ENCODE data around the gene ATN1.
A peak's percentile ranks its signal among the peaks of the same experiment; 100 is the strongest.

ATN1 gene

DNA sequence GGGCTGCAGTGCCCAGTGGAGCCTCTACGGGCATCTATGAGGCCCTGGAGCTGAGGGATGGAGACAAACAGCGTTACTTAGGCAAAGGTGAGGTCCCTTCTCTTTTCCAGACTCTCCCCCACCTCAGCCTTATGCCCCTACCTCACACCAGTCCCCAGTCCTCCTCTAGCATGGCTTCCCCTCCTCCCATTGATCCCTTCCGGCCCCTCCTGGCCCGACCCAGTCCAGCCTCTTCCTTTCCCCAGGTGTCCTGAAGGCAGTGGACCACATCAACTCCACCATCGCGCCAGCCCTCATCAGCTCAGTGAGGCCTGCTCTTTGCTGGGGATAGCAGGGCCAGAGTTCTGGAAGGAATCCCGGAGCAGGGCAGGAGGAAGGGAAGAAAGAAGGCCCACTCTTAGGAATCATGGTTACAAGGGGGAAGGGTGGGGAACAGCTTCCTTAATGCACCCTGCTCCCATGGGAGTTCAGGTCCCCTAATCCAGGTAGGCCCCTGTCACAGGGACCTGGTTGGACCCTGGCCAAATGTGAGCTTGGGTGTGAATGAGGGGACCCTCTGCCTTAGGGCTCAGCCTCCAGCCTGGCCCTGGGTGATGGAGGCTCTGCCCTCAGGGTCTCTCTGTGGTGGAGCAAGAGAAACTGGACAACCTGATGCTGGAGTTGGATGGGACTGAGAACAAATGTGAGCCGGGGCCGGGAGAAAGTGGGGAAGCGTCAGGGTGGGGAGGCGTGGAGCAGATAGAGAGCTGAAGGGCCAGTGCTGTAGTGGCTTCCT lies 11.1 kb upstream of the ATN1 start:
- Histone ChIP-seq H3K27ac (ENCODE audit: low read depth, low read length) (no peak overlapping the region), H3K4me1 (ENCODE audit: control insufficient read depth, insufficient read depth, low read length, unreplicated experiment) (peaks cover 10% of the 10 kb centered on the region), H3K36me3 (ENCODE audit: insufficient read depth, low read length) (peaks cover 17% of the 10 kb centered on the region; the same call in 1 of the 2 replicates), H3K79me2 (ENCODE audit: control insufficient read depth, insufficient read depth, low read length, unreplicated experiment) (peaks cover 15% of the 10 kb centered on the region), H2AFZ (ENCODE audit: low read length, unreplicated experiment) (no peak overlapping the region), H3K27me3 (ENCODE audit: insufficient read depth, low read length) (no peaks in the 10 kb centered on the region), H3K4me3 (ENCODE audit: low read depth, low read length) (peak overlapping the region; percentile 90; the same call in 1 of the 2 replicates)

DNA sequence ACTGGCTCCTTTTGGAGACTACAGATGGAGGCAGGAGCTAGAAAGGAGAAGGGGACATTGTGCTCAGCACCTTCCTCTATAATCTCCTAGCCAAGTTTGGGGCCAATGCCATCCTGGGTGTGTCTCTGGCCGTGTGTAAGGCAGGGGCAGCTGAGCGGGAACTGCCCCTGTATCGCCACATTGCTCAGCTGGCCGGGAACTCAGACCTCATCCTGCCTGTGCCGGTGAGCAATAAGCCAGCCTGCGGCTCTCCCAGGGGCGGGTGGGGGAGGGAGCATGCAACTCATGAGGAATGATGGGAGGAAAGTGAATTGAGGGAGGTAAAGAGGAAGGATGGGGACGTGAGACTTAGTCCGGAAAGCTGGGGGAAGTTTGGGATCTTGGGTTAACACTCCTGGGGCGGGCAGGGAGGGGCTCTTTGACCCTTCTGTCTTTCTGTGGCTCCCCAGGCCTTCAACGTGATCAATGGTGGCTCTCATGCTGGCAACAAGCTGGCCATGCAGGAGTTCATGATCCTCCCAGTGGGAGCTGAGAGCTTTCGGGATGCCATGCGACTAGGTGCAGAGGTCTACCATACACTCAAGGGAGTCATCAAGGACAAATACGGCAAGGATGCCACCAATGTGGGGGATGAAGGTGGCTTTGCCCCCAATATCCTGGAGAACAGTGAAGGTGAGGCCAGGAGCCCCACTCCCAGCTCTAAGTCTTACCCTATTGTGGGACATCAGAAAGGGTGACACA lies 10.1 kb upstream of the ATN1 start:
- Histone ChIP-seq H3K4me1 (ENCODE audit: control insufficient read depth, insufficient read depth, low read length, unreplicated experiment) (peaks cover 10% of the 10 kb centered on the region), H3K27me3 (ENCODE audit: insufficient read depth, low read length) (no peaks in the 10 kb centered on the region), H3K79me2 (ENCODE audit: control insufficient read depth, insufficient read depth, low read length, unreplicated experiment) (peaks cover 15% of the 10 kb centered on the region), H3K36me3 (ENCODE audit: insufficient read depth, low read length) (peaks cover 17% of the 10 kb centered on the region; the same call in 1 of the 2 replicates), H3K27ac (ENCODE audit: low read depth, low read length) (no peak overlapping the region), H2AFZ (ENCODE audit: low read length, unreplicated experiment) (no peak overlapping the region), H3K4me3 (ENCODE audit: low read depth, low read length) (no peak overlapping the region)

DNA sequence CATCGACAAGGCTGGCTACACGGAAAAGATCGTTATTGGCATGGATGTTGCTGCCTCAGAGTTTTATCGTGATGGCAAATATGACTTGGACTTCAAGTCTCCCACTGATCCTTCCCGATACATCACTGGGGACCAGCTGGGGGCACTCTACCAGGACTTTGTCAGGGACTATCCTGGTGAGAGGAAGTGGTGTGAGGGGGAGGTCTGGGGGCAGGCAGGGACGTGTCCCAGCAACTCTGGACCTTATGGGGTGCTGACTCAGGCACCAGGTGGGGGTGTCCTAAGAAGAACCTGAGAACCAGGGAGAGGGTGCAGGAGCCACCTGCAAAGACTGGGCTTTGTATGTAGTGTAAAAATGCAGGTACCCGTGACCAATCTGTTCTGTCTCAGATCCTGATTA lies 8.2 kb upstream of the ATN1 start:
- peaks cover 17% of the 10 kb centered on the region; the same call in 1 of the 2 replicates for H3K36me3 ChIP-seq (ENCODE audit: insufficient read depth, low read length)
- H3K27me3 ChIP-seq (ENCODE audit: insufficient read depth, low read length): no peaks in the 10 kb centered on the region
- H2AFZ ChIP-seq (ENCODE audit: low read length, unreplicated experiment): no peak overlapping the region
- peaks cover 8% of the 10 kb centered on the region for H3K4me1 ChIP-seq (ENCODE audit: control insufficient read depth, insufficient read depth, low read length, unreplicated experiment)
- peaks cover 15% of the 10 kb centered on the region for H3K79me2 ChIP-seq (ENCODE audit: control insufficient read depth, insufficient read depth, low read length, unreplicated experiment)
- H3K4me3 ChIP-seq (ENCODE audit: low read depth, low read length): no peak overlapping the region
- no peak overlapping the region for H3K27ac ChIP-seq (ENCODE audit: low read depth, low read length)

DNA sequence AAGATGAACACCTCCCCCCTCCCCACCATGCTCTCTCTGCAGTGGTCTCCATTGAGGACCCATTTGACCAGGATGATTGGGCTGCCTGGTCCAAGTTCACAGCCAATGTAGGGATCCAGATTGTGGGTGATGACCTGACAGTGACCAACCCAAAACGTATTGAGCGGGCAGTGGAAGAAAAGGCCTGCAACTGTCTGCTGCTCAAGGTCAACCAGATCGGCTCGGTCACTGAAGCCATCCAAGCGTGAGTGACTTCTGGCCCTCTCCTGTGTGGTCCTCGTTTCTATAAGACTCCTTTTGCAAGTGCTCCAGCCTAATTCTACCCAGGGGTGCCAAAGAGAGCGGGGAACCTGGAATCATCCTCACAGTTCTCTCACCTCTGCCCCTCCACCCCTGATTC lies 6.2 kb upstream of the ATN1 start:
- H3K36me3 ChIP-seq (ENCODE audit: insufficient read depth, low read length): peaks cover 15% of the 10 kb centered on the region; the same call in 1 of the 2 replicates
- H3K79me2 ChIP-seq (ENCODE audit: control insufficient read depth, insufficient read depth, low read length, unreplicated experiment): peaks cover 2% of the 10 kb centered on the region
- no peaks in the 10 kb centered on the region for H3K27me3 ChIP-seq (ENCODE audit: insufficient read depth, low read length)
- no peak overlapping the region for H2AFZ ChIP-seq (ENCODE audit: low read length, unreplicated experiment)
- no peak overlapping the region for H3K4me3 ChIP-seq (ENCODE audit: low read depth, low read length)
- no peak overlapping the region for H3K27ac ChIP-seq (ENCODE audit: low read depth, low read length)
- H3K4me1 ChIP-seq (ENCODE audit: control insufficient read depth, insufficient read depth, low read length, unreplicated experiment): peaks cover 22% of the 10 kb centered on the region

DNA sequence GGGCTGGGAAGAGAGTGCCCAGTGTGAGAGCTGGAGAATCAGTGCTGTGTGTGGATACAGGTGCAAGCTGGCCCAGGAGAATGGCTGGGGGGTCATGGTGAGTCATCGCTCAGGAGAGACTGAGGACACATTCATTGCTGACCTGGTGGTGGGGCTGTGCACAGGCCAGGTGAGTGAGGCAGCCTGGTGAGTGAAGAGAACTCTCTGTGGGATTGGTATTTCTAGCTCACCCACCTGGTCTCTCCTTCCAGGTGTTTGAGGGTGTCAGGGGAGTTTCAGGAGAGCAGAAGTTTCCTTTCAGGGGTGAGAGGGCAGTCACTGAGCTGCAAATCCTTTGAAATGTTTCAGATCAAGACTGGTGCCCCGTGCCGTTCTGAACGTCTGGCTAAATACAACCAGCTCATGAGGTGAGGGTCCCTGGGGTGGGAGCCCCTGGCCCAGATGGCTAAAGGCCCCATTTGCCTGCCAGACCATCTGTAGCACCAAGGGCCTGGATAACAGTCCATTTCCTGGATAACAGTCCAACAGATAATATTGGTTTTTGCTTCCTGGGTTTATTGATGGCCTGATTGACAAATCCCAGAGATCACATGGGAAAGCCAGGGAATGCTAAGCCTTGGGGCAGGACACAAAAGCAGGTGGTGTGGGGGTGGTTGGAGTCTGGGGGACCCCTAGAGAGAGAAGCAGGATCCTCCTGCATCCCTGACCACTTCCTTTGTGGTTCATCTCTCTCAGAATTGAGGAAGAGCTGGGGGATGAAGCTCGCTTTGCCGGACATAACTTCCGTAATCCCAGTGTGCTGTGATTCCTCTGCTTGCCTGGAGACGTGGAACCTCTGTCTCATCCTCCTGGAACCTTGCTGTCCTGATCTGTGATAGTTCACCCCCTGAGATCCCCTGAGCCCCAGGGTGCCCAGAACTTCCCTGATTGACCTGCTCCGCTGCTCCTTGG lies 5.5 kb upstream of the ATN1 start:
- Histone ChIP-seq H3K27me3 (ENCODE audit: insufficient read depth, low read length) (no peaks in the 10 kb centered on the region), H3K4me1 (ENCODE audit: control insufficient read depth, insufficient read depth, low read length, unreplicated experiment) (peaks cover 28% of the 10 kb centered on the region), H3K79me2 (ENCODE audit: control insufficient read depth, insufficient read depth, low read length, unreplicated experiment) (peaks cover 9% of the 10 kb centered on the region), H3K4me3 (ENCODE audit: low read depth, low read length) (no peak overlapping the region), H2AFZ (ENCODE audit: low read length, unreplicated experiment) (no peak overlapping the region), H3K36me3 (ENCODE audit: insufficient read depth, low read length) (peaks cover 8% of the 10 kb centered on the region; the same call in 1 of the 2 replicates), H3K27ac (ENCODE audit: low read depth, low read length) (no peak overlapping the region)

DNA sequence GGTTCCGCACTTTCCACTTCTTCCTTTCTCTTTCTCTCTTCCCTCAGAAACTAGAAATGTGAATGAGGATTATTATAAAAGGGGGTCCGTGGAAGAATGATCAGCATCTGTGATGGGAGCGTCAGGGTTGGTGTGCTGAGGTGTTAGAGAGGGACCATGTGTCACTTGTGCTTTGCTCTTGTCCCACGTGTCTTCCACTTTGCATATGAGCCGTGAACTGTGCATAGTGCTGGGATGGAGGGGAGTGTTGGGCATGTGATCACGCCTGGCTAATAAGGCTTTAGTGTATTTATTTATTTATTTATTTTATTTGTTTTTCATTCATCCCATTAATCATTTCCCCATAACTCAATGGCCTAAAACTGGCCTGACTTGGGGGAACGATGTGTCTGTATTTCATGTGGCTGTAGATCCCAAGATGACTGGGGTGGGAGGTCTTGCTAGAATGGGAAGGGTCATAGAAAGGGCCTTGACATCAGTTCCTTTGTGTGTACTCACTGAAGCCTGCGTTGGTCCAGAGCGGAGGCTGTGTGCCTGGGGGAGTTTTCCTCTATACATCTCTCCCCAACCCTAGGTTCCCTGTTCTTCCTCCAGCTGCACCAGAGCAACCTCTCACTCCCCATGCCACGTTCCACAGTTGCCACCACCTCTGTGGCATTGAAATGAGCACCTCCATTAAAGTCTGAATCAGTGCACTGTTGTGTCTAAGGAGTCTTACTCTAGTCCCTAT lies 4.6 kb upstream of the ATN1 start:
- no peak overlapping the region for H2AFZ ChIP-seq (ENCODE audit: low read length, unreplicated experiment)
- no peak overlapping the region for H3K4me3 ChIP-seq (ENCODE audit: low read depth, low read length)
- peaks cover 28% of the 10 kb centered on the region for H3K4me1 ChIP-seq (ENCODE audit: control insufficient read depth, insufficient read depth, low read length, unreplicated experiment)
- peaks cover 15% of the 10 kb centered on the region for H3K79me2 ChIP-seq (ENCODE audit: control insufficient read depth, insufficient read depth, low read length, unreplicated experiment)
- peaks cover 7% of the 10 kb centered on the region; the same call in 1 of the 2 replicates for H3K36me3 ChIP-seq (ENCODE audit: insufficient read depth, low read length)
- H3K27ac ChIP-seq (ENCODE audit: low read depth, low read length): no peak overlapping the region
- H3K27me3 ChIP-seq (ENCODE audit: insufficient read depth, low read length): no peaks in the 10 kb centered on the region

DNA sequence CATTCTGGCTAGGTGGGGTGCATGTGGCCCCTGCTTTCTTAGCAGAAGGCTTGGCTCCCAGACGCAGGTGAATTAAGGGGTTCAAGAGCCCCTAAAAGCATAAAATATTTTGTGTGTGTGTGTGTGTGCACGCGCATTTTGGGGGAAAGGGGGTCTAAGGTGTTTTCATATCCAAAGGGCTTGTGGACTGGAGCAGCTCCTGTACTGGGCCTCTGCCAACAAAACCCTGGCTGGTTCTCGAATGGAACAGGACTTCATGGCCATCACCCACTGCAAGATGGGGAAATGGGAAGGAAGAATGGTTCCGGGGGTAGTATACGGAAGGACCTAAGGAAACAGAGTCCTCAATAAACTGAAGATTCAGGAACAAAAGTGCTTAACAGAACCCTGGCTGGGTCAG lies 3.9 kb upstream of the ATN1 start:
- Histone ChIP-seq H3K79me2 (ENCODE audit: control insufficient read depth, insufficient read depth, low read length, unreplicated experiment) (peaks cover 21% of the 10 kb centered on the region), H2AFZ (ENCODE audit: low read length, unreplicated experiment) (no peak overlapping the region), H3K4me1 (ENCODE audit: control insufficient read depth, insufficient read depth, low read length, unreplicated experiment) (peaks cover 28% of the 10 kb centered on the region), H3K27me3 (ENCODE audit: insufficient read depth, low read length) (no peaks in the 10 kb centered on the region), H3K27ac (ENCODE audit: low read depth, low read length) (peak overlapping the region; percentile 85; the same call in 1 of the 2 replicates), H3K36me3 (ENCODE audit: insufficient read depth, low read length) (peaks cover 7% of the 10 kb centered on the region; the same call in 1 of the 2 replicates), H3K4me3 (ENCODE audit: low read depth, low read length) (no peak overlapping the region)

DNA sequence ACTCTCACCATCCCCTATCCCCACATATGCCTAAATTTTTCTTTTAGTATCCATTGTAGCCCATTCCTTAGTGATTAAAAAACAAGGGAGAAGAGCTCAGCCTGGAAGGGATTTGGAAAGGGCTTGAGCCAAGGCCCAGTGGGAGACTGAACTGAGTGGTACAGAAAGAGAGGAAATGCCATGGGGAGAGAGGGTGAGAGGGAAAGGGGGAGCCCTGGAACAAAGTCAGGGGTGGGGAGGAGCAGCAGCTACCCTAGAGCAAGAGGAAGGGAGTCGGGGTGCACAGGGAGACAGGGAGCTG lies 2.6 kb upstream of the ATN1 start:
- H3K36me3 ChIP-seq (ENCODE audit: insufficient read depth, low read length): no peaks in the 10 kb centered on the region
- H3K27ac ChIP-seq (ENCODE audit: low read depth, low read length): peak overlapping the region; percentile 85
- 0 out of 2 replicates have a peak overlapping the region, but pooled peaks have one; percentile 7 for H3K4me3 ChIP-seq (ENCODE audit: low read depth, low read length)
- H3K27me3 ChIP-seq (ENCODE audit: insufficient read depth, low read length): no peaks in the 10 kb centered on the region
- H2AFZ ChIP-seq (ENCODE audit: low read length, unreplicated experiment): no peak overlapping the region
- peaks cover 36% of the 10 kb centered on the region for H3K4me1 ChIP-seq (ENCODE audit: control insufficient read depth, insufficient read depth, low read length, unreplicated experiment)
- H3K79me2 ChIP-seq (ENCODE audit: control insufficient read depth, insufficient read depth, low read length, unreplicated experiment): peaks cover 35% of the 10 kb centered on the region

DNA sequence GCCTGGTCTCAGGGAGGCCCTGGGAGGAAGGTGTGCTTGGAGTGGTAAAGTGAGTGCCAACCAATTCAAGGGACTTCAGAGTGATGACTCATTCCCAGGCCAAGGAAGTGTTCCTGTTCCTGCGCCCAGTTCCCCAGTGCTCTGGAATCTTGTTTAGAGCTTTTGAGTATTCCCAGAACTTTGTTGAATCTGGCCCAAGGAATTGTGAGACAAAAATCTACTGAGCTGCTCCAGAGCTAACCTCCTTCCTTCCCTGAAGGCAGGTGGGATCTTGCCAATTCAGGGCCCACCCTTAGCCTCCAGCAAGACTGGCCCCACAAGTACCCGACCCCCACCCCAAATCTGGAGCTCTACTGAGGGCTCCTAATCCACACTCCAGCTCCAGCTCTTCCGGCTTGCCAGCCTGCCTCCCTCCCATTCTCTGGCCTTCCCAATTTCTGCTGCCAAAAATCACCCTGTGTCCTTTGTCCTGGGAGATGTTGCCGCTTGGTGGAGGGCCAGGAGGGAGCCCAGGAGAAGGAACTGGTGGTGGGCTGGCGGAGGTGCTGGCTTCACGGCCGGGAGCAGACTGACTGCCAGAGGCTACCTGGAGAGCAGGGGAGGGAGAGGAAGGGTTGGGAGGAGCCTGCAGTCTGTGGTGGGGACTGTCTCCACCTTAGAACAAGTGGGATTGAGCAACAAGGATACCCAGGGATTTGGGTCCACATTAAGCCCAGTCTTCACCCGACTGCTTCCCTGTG lies 2.0 kb upstream of the ATN1 start:
- Histone ChIP-seq H3K79me2 (ENCODE audit: control insufficient read depth, insufficient read depth, low read length, unreplicated experiment) (peaks cover 38% of the 10 kb centered on the region), H3K27ac (ENCODE audit: low read depth, low read length) (peak overlapping the region; percentile 85), H2AFZ (ENCODE audit: low read length, unreplicated experiment) (no peak overlapping the region), H3K27me3 (ENCODE audit: insufficient read depth, low read length) (no peaks in the 10 kb centered on the region), H3K4me3 (ENCODE audit: low read depth, low read length) (peak overlapping the region; percentile 83), H3K4me1 (ENCODE audit: control insufficient read depth, insufficient read depth, low read length, unreplicated experiment) (peaks cover 38% of the 10 kb centered on the region), H3K36me3 (ENCODE audit: insufficient read depth, low read length) (no peaks in the 10 kb centered on the region)

Measured in ACC112 (cell line).